HepG2 (cell line): ENCODE measurements around the gene MED12L. TPM values are rescaled to one million over a fixed set of nuclear protein-coding genes. Genes with fewer than 3 reads are reported as not detected.

Experiments used
- ATAC-seq: fragments of 200-7000 bp; cut with Tn5 transposase; 3 replicates; pipeline ENCODE4 v1.9.1; 2020; ENCODE audit warnings: mild to moderate bottlenecking, moderate library complexity
- Bru-seq: library from RNA; stranded (reverse); fragments of 400-500 nt; gene quantifications from one replicate; lab custom pipeline; 2021; lab: Mats Ljungman, UMichigan
- BruChase-seq, 2 experiments: library from RNA; stranded (reverse); fragments of 400-500 nt; gene quantifications; one replicate each; lab custom pipeline; 2021; lab: Mats Ljungman, UMichigan
- BruUV-seq: library from RNA; stranded (reverse); fragments of 400-500 nt; replicated peaks from 2 replicates; lab custom pipeline; 2021; lab: Mats Ljungman, UMichigan
- CTCF ChIA-PET: fragments of 300-600 bp; formaldehyde crosslinking; extraction: SDS; loops from one replicate; lab custom pipeline; 2021; ENCODE audit warnings: low total read pairs, inconsistent platforms, low intra/inter-chr PET ratio; lab: Yijun Ruan, JAX
- POLR2A ChIA-PET: fragments of 350-600 bp; sonication (Branson Sonifier 250); formaldehyde crosslinking; loops from one replicate; lab custom pipeline; 2020; ENCODE audit warnings: antibody characterized with exemption, inconsistent platforms; lab: Yijun Ruan, JAX
- DNase-seq: peaks from one replicate; pipeline ENCODE4 v3.0.0-alpha.2; 2015; ENCODE audit warnings: low spot score
- FAIRE-seq: peaks from 3 replicates; lab custom pipeline; 2011; peaks lifted over from hg19 to GRCh38; lab: Jason Lieb, UNC
- H2AFZ ChIP-seq: one replicate; pipeline ENCODE4 v1.6.1; 2011; ENCODE audit warnings: low read length, inconsistent platforms
- H3K27ac ChIP-seq: fragments of 300-600 bp; 3 replicates; pipeline ENCODE4 v1.8.0; 2011; ENCODE audit warnings: mixed run types, mild to moderate bottlenecking, mixed read lengths, low read length, inconsistent platforms; ENCODE audit not compliant: insufficient read depth; ENCODE audit errors: extremely low read length
- H3K27me3 ChIP-seq, 2 experiments: fragments of 200-600 bp in 1 of 2; 2 replicates in 1 of 2; 3 replicates in 1 of 2; pipeline versions ENCODE4 v1.6.0 to v1.8.0; 2011; ENCODE audit warnings: low read length in 2 of 2, mild to moderate bottlenecking in 2 of 2, moderate library complexity in 2 of 2, inconsistent platforms in 1 of 2; ENCODE audit not compliant: insufficient read depth in 2 of 2, control insufficient read depth in 1 of 2
- H3K36me3 ChIP-seq, 2 experiments: fragments of 200-600 bp in 1 of 2; replicated peaks in 1 of 2; 2 replicates in 1 of 2; 3 replicates in 1 of 2; pipeline versions ENCODE4 v1.5.1 to v1.8.0; 2011; ENCODE audit warnings: low read length in 2 of 2, inconsistent platforms in 1 of 2; ENCODE audit not compliant: insufficient read depth in 2 of 2, control insufficient read depth in 1 of 2
- H3K4me1 ChIP-seq: 2 replicates; pipeline ENCODE4 v1.5.1; 2012; ENCODE audit warnings: low read length, inconsistent platforms; ENCODE audit not compliant: insufficient read depth
- H3K4me2 ChIP-seq: 2 replicates; pipeline ENCODE4 v1.6.0; 2011; ENCODE audit warnings: low read depth, low read length, inconsistent platforms
- H3K4me3 ChIP-seq, 3 experiments: fragments of 200-600 bp in 1 of 3; sonication (generic), shearing (Covaris generic) in 1 of 3; replicated peaks in 1 of 3; 2 replicates each; pipeline ENCODE4 v1.5.1; 2011 to 2016; ENCODE audit warnings: low read length in 3 of 3, inconsistent platforms in 2 of 3, low read depth in 2 of 3, mild to moderate bottlenecking in 2 of 3, control low read depth in 1 of 3, mixed read lengths in 1 of 3; ENCODE audit not compliant: insufficient read depth in 1 of 3
- H3K79me2 ChIP-seq: one replicate; pipeline ENCODE4 v1.6.1; 2011; ENCODE audit warnings: low read length, inconsistent platforms; ENCODE audit not compliant: insufficient read depth
- H3K9ac ChIP-seq: 2 replicates; pipeline ENCODE4 v1.6.0; 2011; ENCODE audit warnings: mild to moderate bottlenecking, low read depth, low read length, inconsistent platforms; ENCODE audit not compliant: insufficient read depth
- H3K9me3 ChIP-seq: 2 replicates; pipeline ENCODE4 v1.5.1; 2012; ENCODE audit warnings: mild to moderate bottlenecking, low read length
- H4K20me1 ChIP-seq: 2 replicates; pipeline ENCODE4 v1.6.0; 2011; ENCODE audit warnings: inconsistent platforms, mild to moderate bottlenecking, low read length, moderate library complexity; ENCODE audit not compliant: insufficient read depth
- CHCHD3 ChIP-seq: sonication (generic); formaldehyde crosslinking; IDR thresholded peaks from 2 replicates; pipeline ENCODE4 v1.8.0; 2022; ENCODE audit warnings: mild to moderate bottlenecking, missing genetic modification reagents, moderate library complexity
- GPN1 ChIP-seq: sonication (generic); formaldehyde crosslinking; IDR thresholded peaks from 2 replicates; pipeline ENCODE4 v1.5.1; 2020; ENCODE audit warnings: missing genetic modification reagents, borderline replicate concordance
- HOMEZ ChIP-seq: IDR thresholded peaks from 2 replicates; pipeline ENCODE4 v1.6.1; 2016; ENCODE audit warnings: low read depth
- KLF16 ChIP-seq, 2 experiments: sonication (generic) in 1 of 2; formaldehyde crosslinking in 1 of 2; IDR thresholded peaks; 2 replicates each; pipeline versions ENCODE4 v1.6.1 to v1.8.0; 2016 to 2023; ENCODE audit warnings: missing genetic modification reagents in 2 of 2, missing compliant biosample characterization in 1 of 2
- PPARG ChIP-seq: conservative IDR thresholded peaks from 2 replicates; pipeline ENCODE4 v1.6.1; 2016; ENCODE audit warnings: missing biosample characterization, missing genetic modification reagents
- ZBTB7B ChIP-seq: sonication (generic); formaldehyde crosslinking; IDR thresholded peaks from 2 replicates; pipeline ENCODE4 v1.4.0; 2020; ENCODE audit warnings: missing genetic modification reagents
- WGBS: methylation state at CpG from one replicate; pipeline ENCODE4 v1.1.6; 2017; ENCODE audit warnings: low lambda C conversion rate; 5-methylcytosine and 5-hydroxymethylcytosine counted together
- in situ Hi-C: cut with HindIII; loops from 2 replicates; pipeline ENCODE4 v1.10.0; 2017; ENCODE audit warnings: low pct_unique_long_range_greater_than_20kb; ENCODE audit not compliant: extremely low pct_ligation_motif_present
- intact Hi-C: fragments of 100-400 bp; cut with micrococcal nuclease; formaldehyde crosslinking; loops from one replicate; pipeline ENCODE4 v1.10.0; 2022; ENCODE audit not compliant: unreplicated experiment
- long read RNA-seq, 2 experiments: library from RNA in 1 of 2; library from polyadenylated mRNA in 1 of 2; stranded (forward) in 1 of 2; unstranded in 1 of 2; transcript quantifications; one replicate each; pipeline ENCODE4 v2.0.0, GENCODE V29; 2019 to 2022
- polyA minus RNA-seq, 3 experiments: library from RNA; depleted of rRNA, polyadenylated mRNA; stranded (reverse); fragments of >200 nt; gene quantifications; 2 replicates each; pipeline ENCODE4 v1.2.3, GENCODE V29; 2011; ENCODE audit warnings: low replicate concordance in 1 of 3
- polyA plus RNA-seq, 8 experiments: library from polyadenylated mRNA; depleted of rRNA in 3 of 8; stranded (reverse) in 7 of 8; unstranded in 1 of 8; fragments of >200 nt; fragmentation: Illumina TruSeq in 4 of 8; extraction: Trizol in 4 of 8; gene quantifications; 2 replicates each; pipeline versions ENCODE4 v1.2.1 to v1.2.3, GENCODE V29; 2011 to 2016; ENCODE audit warnings: low read depth in 4 of 8, missing spikeins in 1 of 8, mixed read lengths in 1 of 8; ENCODE audit not compliant: insufficient read depth in 1 of 8
- total RNA-seq, 5 experiments: library from RNA; depleted of rRNA; stranded (reverse); fragments of >200 nt; fragmentation: Illumina TruSeq; extraction: Trizol; gene quantifications; 2 replicates each; pipeline ENCODE4 v1.2.3, GENCODE V29; 2016; ENCODE audit warnings: low read depth in 1 of 5
- TF ChIP-seq, protein P1 (sequence below): sonication (generic); formaldehyde crosslinking; IDR thresholded peaks from 2 replicates; pipeline ENCODE4 v1.8.0; 2022; ENCODE audit warnings: missing genetic modification reagents, low read depth, mild to moderate bottlenecking, borderline replicate concordance
- TF ChIP-seq, protein P2 (sequence below), 2 experiments: fragments of 450-650 bp in 1 of 2; sonication (generic) in 1 of 2; formaldehyde crosslinking; IDR thresholded peaks; 2 replicates each; pipeline versions ENCODE4 v1.5.0 to v1.8.0; 2020 to 2022; ENCODE audit warnings: mild to moderate bottlenecking in 1 of 2, missing genetic modification reagents in 1 of 2

The MED12L gene, protein sequence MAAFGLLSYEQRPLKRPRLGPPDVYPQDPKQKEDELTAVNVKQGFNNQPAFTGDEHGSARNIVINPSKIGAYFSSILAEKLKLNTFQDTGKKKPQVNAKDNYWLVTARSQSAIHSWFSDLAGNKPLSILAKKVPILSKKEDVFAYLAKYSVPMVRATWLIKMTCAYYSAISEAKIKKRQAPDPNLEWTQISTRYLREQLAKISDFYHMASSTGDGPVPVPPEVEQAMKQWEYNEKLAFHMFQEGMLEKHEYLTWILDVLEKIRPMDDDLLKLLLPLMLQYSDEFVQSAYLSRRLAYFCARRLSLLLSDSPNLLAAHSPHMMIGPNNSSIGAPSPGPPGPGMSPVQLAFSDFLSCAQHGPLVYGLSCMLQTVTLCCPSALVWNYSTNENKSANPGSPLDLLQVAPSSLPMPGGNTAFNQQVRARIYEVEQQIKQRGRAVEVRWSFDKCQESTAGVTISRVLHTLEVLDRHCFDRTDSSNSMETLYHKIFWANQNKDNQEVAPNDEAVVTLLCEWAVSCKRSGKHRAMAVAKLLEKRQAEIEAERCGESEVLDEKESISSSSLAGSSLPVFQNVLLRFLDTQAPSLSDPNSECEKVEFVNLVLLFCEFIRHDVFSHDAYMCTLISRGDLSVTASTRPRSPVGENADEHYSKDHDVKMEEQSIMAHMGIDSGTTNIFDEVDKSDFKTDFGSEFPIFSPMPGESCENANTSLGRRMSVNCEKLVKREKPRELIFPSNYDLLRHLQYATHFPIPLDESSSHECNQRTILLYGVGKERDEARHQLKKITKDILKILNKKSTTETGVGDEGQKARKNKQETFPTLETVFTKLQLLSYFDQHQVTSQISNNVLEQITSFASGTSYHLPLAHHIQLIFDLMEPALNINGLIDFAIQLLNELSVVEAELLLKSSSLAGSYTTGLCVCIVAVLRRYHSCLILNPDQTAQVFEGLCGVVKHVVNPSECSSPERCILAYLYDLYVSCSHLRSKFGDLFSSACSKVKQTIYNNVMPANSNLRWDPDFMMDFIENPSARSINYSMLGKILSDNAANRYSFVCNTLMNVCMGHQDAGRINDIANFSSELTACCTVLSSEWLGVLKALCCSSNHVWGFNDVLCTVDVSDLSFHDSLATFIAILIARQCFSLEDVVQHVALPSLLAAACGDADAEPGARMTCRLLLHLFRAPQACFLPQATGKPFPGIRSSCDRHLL (N-terminal part only)
- 0.64 and 0.81 TPM in 2 replicates for total RNA-seq (2016; rRNA removed; fragmentation: Illumina TruSeq; extraction: Trizol)
- 0.44 and 0.71 TPM in 2 replicates for total RNA-seq (2016; cell fraction: cytosol; rRNA removed; fragmentation: Illumina TruSeq; extraction: Trizol; ENCODE audit: low read depth)
- 0.54 and 0.61 TPM in 2 replicates for total RNA-seq (2016; cell fraction: insoluble cytoplasmic fraction; rRNA removed; fragmentation: Illumina TruSeq; extraction: Trizol)
- total RNA-seq (2016; cell fraction: membrane; rRNA removed; fragmentation: Illumina TruSeq; extraction: Trizol) = 0.48 and 0.59 TPM in 2 replicates
- 1.1 and 1.4 TPM in 2 replicates for total RNA-seq (2016; cell fraction: nucleus; rRNA removed; fragmentation: Illumina TruSeq; extraction: Trizol)
- polyA plus RNA-seq (2011; rRNA removed) = 0.05 and 0.07 TPM in 2 replicates
- polyA plus RNA-seq (2011; cell fraction: cytosol; rRNA removed) = 0.01 and 0.08 TPM in 2 replicates
- 0.21 and 0.24 TPM in 2 replicates for polyA plus RNA-seq (2011; cell fraction: nucleus; rRNA removed)
- 0.21 TPM in 1 of 2 replicates, not detected in the other for polyA plus RNA-seq (2012)
- polyA plus RNA-seq (2016; cell fraction: cytosol; fragmentation: Illumina TruSeq; extraction: Trizol; ENCODE audit: low read depth) = 0.17 and 0.23 TPM in 2 replicates
- polyA plus RNA-seq (2016; cell fraction: insoluble cytoplasmic fraction; fragmentation: Illumina TruSeq; extraction: Trizol; ENCODE audit: low read depth) = 0.08 and 0.13 TPM in 2 replicates
- 0.24 and 0.39 TPM in 2 replicates for polyA plus RNA-seq (2016; cell fraction: membrane; fragmentation: Illumina TruSeq; extraction: Trizol; ENCODE audit: low read depth)
- 0.52 and 1.2 TPM in 2 replicates for polyA plus RNA-seq (2016; cell fraction: nucleus; fragmentation: Illumina TruSeq; extraction: Trizol; ENCODE audit: insufficient read depth, low read depth)
- polyA minus RNA-seq (2011; rRNA and poly(A)+ RNA removed; ENCODE audit: low replicate concordance) = 0.12 and 0.21 TPM in 2 replicates
- polyA minus RNA-seq (2011; cell fraction: cytosol; rRNA and poly(A)+ RNA removed) = 0.10 and 0.70 TPM in 2 replicates
- polyA minus RNA-seq (2011; cell fraction: nucleus; rRNA and poly(A)+ RNA removed) = 0.50 and 2.3 TPM in 2 replicates
- Bru-seq, nascent RNA = percentile 27 among the genes with signal in this experiment
- percentile 24 among the genes with signal in this experiment for BruChase-seq, experiment 1, labeled RNA remaining after a 6-hour chase
- BruChase-seq, experiment 2, labeled RNA remaining after a 2-hour chase = percentile 25 among the genes with signal in this experiment
- long read RNA-seq, experiment 1 = 0 reads
- long read RNA-seq, experiment 2, partial matches to known transcripts = 0 of 2 reads
- long read RNA-seq, experiment 2, other reads (novel, unspliced or antisense) = 2 of 2 reads

- Histone ChIP-seq H3K4me2 (peak within 1 kb of the TSS; percentile 71), H2AFZ (no peak within 1 kb of the TSS)
- CTCF ChIA-PET = no interaction called here
- TF ChIP-seq ZBTB7B (CRISPR knock-in tag) = peak; percentile 27; the same call in 1 of the 2 replicates
- no peak for TF ChIP-seq PPARG (CRISPR knock-in tag)
- TF ChIP-seq, protein P1, sequence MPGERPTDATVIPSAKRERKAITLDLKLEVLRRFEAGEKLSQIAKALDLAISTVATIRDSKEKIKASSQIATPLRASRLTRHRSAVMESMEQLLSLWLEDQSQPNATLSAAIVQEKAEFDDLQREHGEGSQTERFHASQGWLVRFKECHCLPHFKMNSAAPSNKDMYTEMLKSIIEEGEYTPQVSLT (CRISPR knock-in tag) = no peak
- TF ChIP-seq GPN1 (CRISPR knock-in tag) = no peak
- TF ChIP-seq KLF16 (CRISPR knock-in tag; IDR thresholded peaks at IDR 0.05) = peak in 1 of 2 experiments; percentile 67; a peak in 1 of 4 replicates
- TF ChIP-seq CHCHD3 (CRISPR knock-in tag) = no peak
- TF ChIP-seq, protein P2, sequence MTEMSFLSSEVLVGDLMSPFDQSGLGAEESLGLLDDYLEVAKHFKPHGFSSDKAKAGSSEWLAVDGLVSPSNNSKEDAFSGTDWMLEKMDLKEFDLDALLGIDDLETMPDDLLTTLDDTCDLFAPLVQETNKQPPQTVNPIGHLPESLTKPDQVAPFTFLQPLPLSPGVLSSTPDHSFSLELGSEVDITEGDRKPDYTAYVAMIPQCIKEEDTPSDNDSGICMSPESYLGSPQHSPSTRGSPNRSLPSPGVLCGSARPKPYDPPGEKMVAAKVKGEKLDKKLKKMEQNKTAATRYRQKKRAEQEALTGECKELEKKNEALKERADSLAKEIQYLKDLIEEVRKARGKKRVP (CRISPR knock-in tag; IDR thresholded peaks at IDR 0.05) = 0 out of 4 replicates have a peak, but pooled peaks of 1 of the 2 experiments have one; percentile 29
- no peak for TF ChIP-seq HOMEZ
Measured at GRCh38 chr3:151085227-151085888, at the start of gene MED12L. TSS of gene MED12L (plus strand) at chr3:151085664. CDS start at chr3:151086927, 1,263 bp downstream.

More at GRCh38 chr3:151085227-151085888, at the start of gene MED12L:
- peaks cover 12% of the 10 kb centered on the region for H3K4me1 ChIP-seq
- H3K9ac ChIP-seq = no peak within 1 kb of the TSS
- peak within 1 kb of the TSS; percentile 42 to 68 (median 49) for H3K4me3 ChIP-seq
- 2% methylated on average over 8 of the region's 84 CpGs for WGBS
- no peaks in the 10 kb centered on the region for H3K36me3 ChIP-seq
- POLR2A ChIA-PET = no interaction called here
- intact Hi-C loops (loop anchor here (5.0 to 10.0 kb wide), 2 partner anchors 62 to 161 kb away; no protein-coding TSS in a partner anchor), in situ Hi-C loops (no loop called here)
- DNase-seq (peak; percentile 30), ATAC-seq (peak; percentile 81), FAIRE-seq (no peak)
- no TSS peak for BruUV-seq
- H3K27ac ChIP-seq = no peak within 1 kb of the TSS
- H3K79me2 ChIP-seq = no peaks in the 10 kb centered on the region
- H4K20me1 ChIP-seq = no peaks in the 10 kb centered on the region
- peaks cover 9 to 36% of the 10 kb centered on the region in 2 experiments for H3K27me3 ChIP-seq
- no peaks in the 10 kb centered on the region for H3K9me3 ChIP-seq
